GM19463 (cell line): ENCODE results near the gene HAUS1.
A peak's percentile ranks its signal among the peaks of the same experiment; 100 is the strongest.
"Not testable (repeated sequence)": the region's sequence is repeated elsewhere in the genome, so short reads cannot be mapped to it uniquely, and the experiment has no call there.

Experiments
- ATAC-seq: cut with Tn5 transposase; IDR thresholded peaks from one replicate; pipeline ENCODE4 v1.9.1; 2021; ENCODE audit warnings: mild to moderate bottlenecking, moderate library complexity; ENCODE audit not compliant: unreplicated experiment

HAUS1 gene

GRCh38 chr18:46088501-46088900, 15.7 kb upstream of the HAUS1 start:
- not testable (repeated sequence) for ATAC-seq

GRCh38 chr18:46095532-46095931, 8.7 kb upstream of the HAUS1 start:
- ATAC-seq: no peak

GRCh38 chr18:46096651-46097300, 7.4 kb upstream of the HAUS1 start:
- ATAC-seq: no peak

GRCh38 chr18:46097431-46097800, 6.8 kb upstream of the HAUS1 start:
- ATAC-seq: peak; percentile 3

DNA sequence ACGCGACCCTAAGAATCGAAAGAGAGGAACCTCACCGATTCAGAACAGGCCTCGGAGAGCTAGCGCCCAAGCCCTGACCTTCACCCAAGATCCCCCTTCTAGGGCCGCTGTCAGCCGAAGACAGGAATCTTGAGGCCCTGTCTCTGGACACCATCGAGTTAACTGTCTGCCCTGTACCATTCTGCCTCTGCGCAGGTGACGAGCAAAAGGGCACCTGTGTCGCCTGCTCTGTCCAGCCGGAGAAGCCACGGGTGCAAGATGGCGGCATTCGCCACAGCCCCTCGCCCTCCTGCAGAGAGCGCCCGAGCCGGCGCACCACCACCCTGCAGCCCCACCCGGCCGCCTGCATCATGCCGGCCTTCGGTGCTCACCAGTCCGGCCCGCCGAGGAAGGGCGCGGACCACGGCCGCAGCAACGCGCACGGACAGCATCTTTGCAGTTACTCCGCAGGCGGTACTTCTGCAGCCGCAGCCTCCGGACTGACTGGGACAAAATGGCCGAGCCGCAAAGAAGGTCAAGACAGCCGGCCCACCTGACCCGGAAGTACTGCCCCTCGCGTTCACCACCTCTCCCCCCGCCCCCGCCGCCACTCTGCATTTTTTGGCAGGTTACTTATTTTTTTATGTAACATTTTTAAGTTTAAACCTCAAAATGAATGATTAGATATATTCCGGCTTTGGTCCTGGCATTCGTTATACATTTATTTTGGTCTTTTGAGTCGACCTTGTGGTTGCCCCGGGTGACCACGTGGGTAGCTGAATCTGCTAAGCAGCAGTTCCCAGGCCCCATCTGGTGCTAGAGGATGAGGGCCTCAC, 6.2 kb upstream of the HAUS1 start, which contains the start of gene ATP5F1A:
Gene ATP5F1A, minus strand, starts transcription at position 496 of the 815 bp plus-strand sequence. Its CDS starts 65 bp downstream, at position 431.
- ATAC-seq: peak; percentile 78

GRCh38 chr18:46098616-46098933, 5.6 kb upstream of the HAUS1 start:
- no peak for ATAC-seq

GRCh38 chr18:46099463-46099862, 4.7 kb upstream of the HAUS1 start:
- no peak for ATAC-seq

- ATAC-seq: no peak
Observed at GRCh38 chr18:46109386-46109785, 5.2 kb downstream of the HAUS1 start.

GRCh38 chr18:46110406-46110805, 6.2 kb downstream of the HAUS1 start:
- no peak for ATAC-seq

GRCh38 chr18:46113751-46114150, 9.6 kb downstream of the HAUS1 start:
- ATAC-seq: no peak

DNA sequence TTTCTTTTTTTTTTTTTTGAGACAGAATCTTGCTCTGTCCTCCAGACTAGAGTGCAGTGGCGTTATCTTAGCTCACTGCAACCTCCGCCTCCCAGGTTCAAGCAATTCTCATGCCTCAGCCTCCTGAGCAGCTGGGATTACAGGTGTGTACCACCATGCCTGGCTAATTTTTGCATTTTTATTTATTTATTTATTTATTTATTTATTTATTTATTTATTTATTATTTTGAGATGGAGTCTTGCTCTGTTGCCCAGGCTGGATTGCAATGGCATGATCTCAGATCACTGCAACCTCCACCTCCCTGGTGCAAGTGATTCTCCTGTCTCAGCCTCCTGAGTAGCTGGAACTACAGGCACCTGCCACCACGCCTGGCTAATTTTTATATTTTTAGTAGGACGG, 22.4 kb downstream of the HAUS1 start:
- ATAC-seq: not testable (repeated sequence)

- no peak for ATAC-seq
Observed at GRCh38 chr18:46130061-46130460, 25.9 kb downstream of the HAUS1 start.

GRCh38 chr18:46130549-46130948, 26.4 kb downstream of the HAUS1 start:
- not testable (repeated sequence) for ATAC-seq

GRCh38 chr18:46133534-46133933, 29.3 kb downstream of the HAUS1 start:
- ATAC-seq: no peak

GRCh38 chr18:46134920-46135675, 30.9 kb downstream of the HAUS1 start:
- ATAC-seq: no peak

DNA sequence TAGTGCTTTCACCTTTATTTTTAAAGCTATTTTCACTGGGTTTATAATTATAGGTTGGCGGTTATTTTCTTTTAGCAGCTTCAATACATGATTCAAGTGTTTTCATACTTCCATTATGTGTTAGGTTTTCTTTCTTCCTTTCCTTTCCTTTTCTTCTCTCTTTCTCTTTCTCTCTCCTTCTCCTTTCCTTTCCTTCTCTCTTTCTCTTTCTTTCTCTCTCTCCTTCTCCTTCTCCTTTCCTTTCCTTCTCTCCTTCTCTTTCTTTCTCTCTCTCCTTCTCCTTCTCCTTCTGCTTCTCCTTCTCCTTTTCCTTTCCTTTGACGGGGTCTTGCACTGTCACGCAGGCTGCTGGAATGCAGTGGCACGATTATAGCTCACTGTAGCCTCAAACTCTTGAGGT, 36.0 kb downstream of the HAUS1 start:
- ATAC-seq: no peak

GRCh38 chr18:46141199-46141598, 37.0 kb downstream of the HAUS1 start:
- no peak for ATAC-seq

GRCh38 chr18:46148810-46149209, 44.6 kb downstream of the HAUS1 start:
- ATAC-seq: no peak

GRCh38 chr18:46152436-46152807, 48.2 kb downstream of the HAUS1 start:
- ATAC-seq: no peak

- no peak for ATAC-seq
Observed at GRCh38 chr18:46152808-46153617, 48.8 kb downstream of the HAUS1 start.

DNA sequence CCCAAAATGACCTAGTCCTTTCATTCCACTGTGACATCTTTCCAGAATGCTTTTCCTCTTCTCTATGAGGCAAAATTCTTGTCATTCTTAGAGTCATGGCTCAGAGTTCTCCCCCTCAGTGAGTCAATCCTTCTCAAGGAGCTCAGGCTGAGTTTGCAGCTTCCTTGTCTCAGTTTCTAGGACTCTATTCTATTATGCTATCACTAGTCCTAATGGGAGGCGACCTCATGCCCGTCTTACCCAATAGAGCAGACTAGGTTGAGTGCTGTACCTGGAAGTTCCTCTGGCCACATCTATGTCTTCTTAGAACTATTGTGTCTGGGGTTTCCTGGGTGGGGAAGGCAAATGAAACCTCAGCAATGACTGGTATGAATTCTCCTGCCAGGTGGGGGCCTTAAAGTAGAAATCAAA, 51.5 kb downstream of the HAUS1 start:
- ATAC-seq: no peak
